ENCODE data around the gene CYTH4. TPM values are rescaled to one million over a fixed set of nuclear protein-coding genes. Genes with fewer than 3 reads are reported as not detected.

CYTH4 gene
- total RNA-seq, 1 donor from 2014 or later = not detected

DNA sequence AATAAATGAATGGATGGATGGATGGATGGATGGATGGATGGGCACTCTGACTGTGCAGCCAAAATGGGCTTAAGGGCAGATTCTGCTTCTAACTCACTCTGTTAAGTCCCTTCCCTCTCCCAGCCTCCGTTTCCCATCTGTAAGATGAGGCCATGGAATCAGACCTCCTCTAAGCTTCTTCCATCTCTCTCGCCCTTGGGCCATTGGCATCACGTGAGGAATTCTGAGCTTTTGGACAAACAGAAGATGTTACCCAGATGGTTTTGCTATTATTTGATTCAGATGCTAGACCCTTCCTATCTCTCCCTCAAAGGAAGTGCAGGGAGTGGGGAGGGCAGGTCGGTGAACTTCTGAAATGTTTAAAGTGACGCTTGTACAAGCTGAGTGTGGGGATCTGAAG is 4.0 kb upstream of the CYTH4 start:
- no peak overlapping the region for H3K4me3 Mint-ChIP-seq (ENCODE audit: unreplicated experiment)
- H3K4me1 Mint-ChIP-seq (ENCODE audit: low read depth, unreplicated experiment) = peaks cover 3% of the 10 kb centered on the region
- TF ChIP-seq, protein P1, sequence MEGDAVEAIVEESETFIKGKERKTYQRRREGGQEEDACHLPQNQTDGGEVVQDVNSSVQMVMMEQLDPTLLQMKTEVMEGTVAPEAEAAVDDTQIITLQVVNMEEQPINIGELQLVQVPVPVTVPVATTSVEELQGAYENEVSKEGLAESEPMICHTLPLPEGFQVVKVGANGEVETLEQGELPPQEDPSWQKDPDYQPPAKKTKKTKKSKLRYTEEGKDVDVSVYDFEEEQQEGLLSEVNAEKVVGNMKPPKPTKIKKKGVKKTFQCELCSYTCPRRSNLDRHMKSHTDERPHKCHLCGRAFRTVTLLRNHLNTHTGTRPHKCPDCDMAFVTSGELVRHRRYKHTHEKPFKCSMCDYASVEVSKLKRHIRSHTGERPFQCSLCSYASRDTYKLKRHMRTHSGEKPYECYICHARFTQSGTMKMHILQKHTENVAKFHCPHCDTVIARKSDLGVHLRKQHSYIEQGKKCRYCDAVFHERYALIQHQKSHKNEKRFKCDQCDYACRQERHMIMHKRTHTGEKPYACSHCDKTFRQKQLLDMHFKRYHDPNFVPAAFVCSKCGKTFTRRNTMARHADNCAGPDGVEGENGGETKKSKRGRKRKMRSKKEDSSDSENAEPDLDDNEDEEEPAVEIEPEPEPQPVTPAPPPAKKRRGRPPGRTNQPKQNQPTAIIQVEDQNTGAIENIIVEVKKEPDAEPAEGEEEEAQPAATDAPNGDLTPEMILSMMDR (IDR thresholded peaks at IDR 0.05; ENCODE audit: partially characterized antibody, unreplicated experiment) = no peak
- H3K9me3 Mint-ChIP-seq (ENCODE audit: unreplicated experiment) = peaks cover 4% of the 10 kb centered on the region
- H3K36me3 Mint-ChIP-seq (ENCODE audit: unreplicated experiment) = peaks cover 6% of the 10 kb centered on the region
- H3K27me3 Mint-ChIP-seq (ENCODE audit: unreplicated experiment) = no peaks in the 10 kb centered on the region
- no peak for DNase-seq
- H3K27ac Mint-ChIP-seq (ENCODE audit: unreplicated experiment) = no peak overlapping the region

GRCh38 chr22:37279331-37280181 is 2.8 kb upstream of the CYTH4 start:
- DNase-seq = no peak
- H3K27ac Mint-ChIP-seq (ENCODE audit: unreplicated experiment) = no peak overlapping the region
- TF ChIP-seq, protein P1 (IDR thresholded peaks at IDR 0.05; ENCODE audit: partially characterized antibody, unreplicated experiment) = no peak
- no peaks in the 10 kb centered on the region for H3K27me3 Mint-ChIP-seq (ENCODE audit: unreplicated experiment)
- no peak overlapping the region for H3K4me3 Mint-ChIP-seq (ENCODE audit: unreplicated experiment)
- peaks cover 7% of the 10 kb centered on the region for H3K4me1 Mint-ChIP-seq (ENCODE audit: low read depth, unreplicated experiment)
- peaks cover 4% of the 10 kb centered on the region for H3K9me3 Mint-ChIP-seq (ENCODE audit: unreplicated experiment)
- H3K36me3 Mint-ChIP-seq (ENCODE audit: unreplicated experiment) = peaks cover 6% of the 10 kb centered on the region

- TF ChIP-seq, protein P1 (IDR thresholded peaks at IDR 0.05; ENCODE audit: partially characterized antibody, unreplicated experiment) = no peak
- peaks cover 9% of the 10 kb centered on the region for H3K4me1 Mint-ChIP-seq (ENCODE audit: low read depth, unreplicated experiment)
- peaks cover 6% of the 10 kb centered on the region for H3K36me3 Mint-ChIP-seq (ENCODE audit: unreplicated experiment)
- H3K9me3 Mint-ChIP-seq (ENCODE audit: unreplicated experiment) = peaks cover 8% of the 10 kb centered on the region
- H3K4me3 Mint-ChIP-seq (ENCODE audit: unreplicated experiment) = no peak overlapping the region
- no peak for DNase-seq
- H3K27ac Mint-ChIP-seq (ENCODE audit: unreplicated experiment) = no peak overlapping the region
- no peaks in the 10 kb centered on the region for H3K27me3 Mint-ChIP-seq (ENCODE audit: unreplicated experiment)
Measured at GRCh38 chr22:37280718-37281117, 1.6 kb upstream of the CYTH4 start.

DNA sequence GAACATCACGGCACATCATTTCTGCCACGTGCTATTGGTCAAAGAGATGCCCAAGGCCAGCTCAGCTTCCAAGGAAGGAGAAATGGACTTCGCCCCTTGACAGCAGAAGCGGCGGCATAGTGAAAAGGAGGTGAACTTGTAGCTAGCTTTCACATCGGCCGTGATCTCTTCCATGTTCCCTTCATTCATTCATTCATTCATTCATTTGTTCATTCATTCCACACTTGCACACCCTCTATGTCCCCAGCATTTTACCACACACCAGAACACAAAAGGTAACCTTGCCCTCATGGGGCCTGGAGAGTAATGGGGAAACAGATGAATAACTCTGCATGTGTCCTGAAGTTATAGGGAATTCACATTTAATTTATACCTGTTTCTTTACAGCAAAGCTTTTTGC is 1.1 kb upstream of the CYTH4 start:
- H3K27ac Mint-ChIP-seq (ENCODE audit: unreplicated experiment) = no peak overlapping the region
- peaks cover 8% of the 10 kb centered on the region for H3K9me3 Mint-ChIP-seq (ENCODE audit: unreplicated experiment)
- TF ChIP-seq, protein P1 (IDR thresholded peaks at IDR 0.05; ENCODE audit: partially characterized antibody, unreplicated experiment) = no peak
- no peak overlapping the region for H3K4me3 Mint-ChIP-seq (ENCODE audit: unreplicated experiment)
- peaks cover 3% of the 10 kb centered on the region for H3K27me3 Mint-ChIP-seq (ENCODE audit: unreplicated experiment)
- H3K4me1 Mint-ChIP-seq (ENCODE audit: low read depth, unreplicated experiment) = peaks cover 9% of the 10 kb centered on the region
- DNase-seq = no peak
- H3K36me3 Mint-ChIP-seq (ENCODE audit: unreplicated experiment) = peaks cover 6% of the 10 kb centered on the region

GRCh38 chr22:37281646-37282384 is 493 bp upstream of the CYTH4 start:
- Mint-ChIP-seq H3K9me3 (ENCODE audit: unreplicated experiment) (peaks cover 8% of the 10 kb centered on the region), H3K27ac (ENCODE audit: unreplicated experiment) (no peak overlapping the region), H3K4me1 (ENCODE audit: low read depth, unreplicated experiment) (peaks cover 9% of the 10 kb centered on the region), H3K27me3 (ENCODE audit: unreplicated experiment) (peaks cover 9% of the 10 kb centered on the region), H3K4me3 (ENCODE audit: unreplicated experiment) (no peak overlapping the region), H3K36me3 (ENCODE audit: unreplicated experiment) (peaks cover 6% of the 10 kb centered on the region)
- no peak for DNase-seq
- TF ChIP-seq, protein P1 (IDR thresholded peaks at IDR 0.05; ENCODE audit: partially characterized antibody, unreplicated experiment) = no peak
